Activated CD4-positive, CD25-positive, alpha-beta regulatory T cell (primary cell): ENCODE measurements around the gene TMEM256.

Experiments
- DNase-seq, 4 experiments: peaks; one replicate each; lab custom pipeline; 2025; lab: John Stamatoyannopoulos, UW

The TMEM256 gene

GRCh38 chr17:7429722-7430121 lies 25.8 kb upstream of the TMEM256 start:
- DNase-seq = no peak

- no peak for DNase-seq
Observed at GRCh38 chr17:7428557-7428956, 24.7 kb upstream of the TMEM256 start, which contains the start of gene SPEM3. Gene SPEM3, plus strand, starts transcription at chr17:7428857. Its CDS starts 46 bp downstream, at chr17:7428903.

- DNase-seq = no peak
Observed at GRCh38 chr17:7427549-7427948, 23.7 kb upstream of the TMEM256 start.

GRCh38 chr17:7426896-7427489 lies 23.1 kb upstream of the TMEM256 start:
- DNase-seq = no peak

- DNase-seq = no peak
Observed at GRCh38 chr17:7426203-7426863, 22.4 kb upstream of the TMEM256 start.

GRCh38 chr17:7425756-7426155 lies 21.9 kb upstream of the TMEM256 start:
- no peak for DNase-seq

GRCh38 chr17:7425316-7425715 lies 21.4 kb upstream of the TMEM256 start, which contains the start of gene SPEM2:
Gene SPEM2, plus strand, starts transcription at chr17:7425616. Its CDS starts 73 bp downstream, at chr17:7425689.
- no peak for DNase-seq

- DNase-seq = no peak
Observed at GRCh38 chr17:7423679-7424078, 19.8 kb upstream of the TMEM256 start.

GRCh38 chr17:7421186-7421585 lies 17.3 kb upstream of the TMEM256 start:
- no peak for DNase-seq

- DNase-seq = no peak
Observed at GRCh38 chr17:7419819-7420610, 16.1 kb upstream of the TMEM256 start, which contains the start of gene SPEM1. Gene SPEM1, plus strand, starts transcription at chr17:7420324. Its CDS starts 61 bp downstream, at chr17:7420385.

- no peak for DNase-seq
Observed at GRCh38 chr17:7418472-7419152, 14.7 kb upstream of the TMEM256 start.

- DNase-seq = no peak
Observed at GRCh38 chr17:7417056-7417655, 13.3 kb upstream of the TMEM256 start.

- DNase-seq = no peak
Observed at GRCh38 chr17:7416323-7416722, 12.4 kb upstream of the TMEM256 start.

GRCh38 chr17:7415784-7416183 lies 11.9 kb upstream of the TMEM256 start:
- DNase-seq = no peak

- no peak for DNase-seq
Observed at GRCh38 chr17:7414837-7415236, 10.9 kb upstream of the TMEM256 start.

GRCh38 chr17:7413346-7413985 lies 9.6 kb upstream of the TMEM256 start:
- no peak for DNase-seq

GRCh38 chr17:7411427-7411750 lies 7.5 kb upstream of the TMEM256 start:
- DNase-seq = no peak

GRCh38 chr17:7410634-7411426 lies 6.9 kb upstream of the TMEM256 start:
- no peak for DNase-seq

- no peak for DNase-seq
Observed at GRCh38 chr17:7409716-7410115, 5.8 kb upstream of the TMEM256 start.

GRCh38 chr17:7408863-7409262 lies 5.0 kb upstream of the TMEM256 start:
- DNase-seq = no peak
